ENCODE data around the gene MGAT3. TPM values are rescaled to one million over a fixed set of nuclear protein-coding genes. Genes with fewer than 3 reads are reported as not detected.
A peak's percentile ranks its signal among the peaks of the same experiment; 100 is the strongest.

Gene MGAT3
- total RNA-seq, 1 donor from 2014 or later, result 3.2 TPM

DNA sequence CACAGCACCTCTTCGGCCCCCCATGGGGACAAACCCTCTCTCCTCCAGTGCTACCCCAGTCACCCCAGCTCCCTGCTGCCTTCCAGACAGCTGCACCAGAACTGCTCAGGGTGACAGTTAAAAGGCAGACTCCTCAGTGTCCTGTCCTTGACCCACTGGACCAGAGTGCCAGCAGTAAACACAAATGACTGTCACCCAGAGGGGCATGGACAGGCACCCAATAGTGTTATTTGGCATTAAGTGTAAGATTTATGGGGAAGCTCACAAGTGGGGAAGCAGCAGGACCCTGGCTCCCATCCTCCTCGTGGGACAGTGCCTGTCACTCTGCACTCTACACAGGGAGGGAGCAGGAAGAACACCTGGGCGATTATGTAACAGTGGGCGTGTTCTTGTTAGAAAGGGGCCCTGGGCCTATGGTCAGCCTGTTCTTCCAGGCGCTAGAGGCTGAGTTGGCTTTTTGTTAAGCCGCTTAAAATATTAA lies 70.7 kb downstream of the MGAT3 start:
- DNase-seq, result no peak
- Histone ChIP-seq H3K36me3 (peaks cover 42% of the 10 kb centered on the region), H3K9me3 (replicated peaks) (no peaks in the 10 kb centered on the region), H3K27me3 (ENCODE audit: low read depth) (no peaks in the 10 kb centered on the region), H3K4me3 (no peak overlapping the region), H3K27ac (replicated peaks) (peak overlapping the region; percentile 50), H3K4me1 (peaks cover 86% of the 10 kb centered on the region)
- intact Hi-C loops (cut with micrococcal nuclease), result no loop called here
- no peak for TF ChIP-seq CTCF (IDR thresholded peaks at IDR 0.05; ENCODE audit: borderline replicate concordance)

- intact Hi-C loops (cut with micrococcal nuclease), result no loop called here
- Histone ChIP-seq H3K36me3 (peaks cover 36% of the 10 kb centered on the region), H3K4me1 (peaks cover 80% of the 10 kb centered on the region), H3K27ac (replicated peaks) (peak overlapping the region; percentile 50), H3K27me3 (ENCODE audit: low read depth) (no peaks in the 10 kb centered on the region), H3K4me3 (peak overlapping the region; percentile 51), H3K9me3 (replicated peaks) (no peaks in the 10 kb centered on the region)
- DNase-seq, result no peak
- no peak for TF ChIP-seq CTCF (IDR thresholded peaks at IDR 0.05; ENCODE audit: borderline replicate concordance)
These were observed 71.4 kb downstream of the MGAT3 start for GRCh38 chr22:39528080-39528661.

GRCh38 chr22:39528681-39529486 lies 72.1 kb downstream of the MGAT3 start:
- H3K27ac ChIP-seq (replicated peaks), result peak overlapping the region; percentile 50
- peak; percentile 90 for DNase-seq
- H3K36me3 ChIP-seq, result peaks cover 29% of the 10 kb centered on the region
- H3K4me3 ChIP-seq, result peak overlapping the region; percentile 51
- peak; percentile 98 for TF ChIP-seq CTCF (IDR thresholded peaks at IDR 0.05; ENCODE audit: borderline replicate concordance)
- H3K9me3 ChIP-seq (replicated peaks), result no peaks in the 10 kb centered on the region
- no peaks in the 10 kb centered on the region for H3K27me3 ChIP-seq (ENCODE audit: low read depth)
- H3K4me1 ChIP-seq, result peaks cover 75% of the 10 kb centered on the region
- intact Hi-C loops (cut with micrococcal nuclease), result no loop called here

- TF ChIP-seq CTCF (IDR thresholded peaks at IDR 0.05; ENCODE audit: borderline replicate concordance), result peak; percentile 36
- peak overlapping the region; percentile 50 for H3K27ac ChIP-seq (replicated peaks)
- H3K9me3 ChIP-seq (replicated peaks), result no peaks in the 10 kb centered on the region
- DNase-seq, result no peak
- no peaks in the 10 kb centered on the region for H3K27me3 ChIP-seq (ENCODE audit: low read depth)
- peaks cover 23% of the 10 kb centered on the region for H3K36me3 ChIP-seq
- peaks cover 71% of the 10 kb centered on the region for H3K4me1 ChIP-seq
- intact Hi-C loops (cut with micrococcal nuclease), result no loop called here
- H3K4me3 ChIP-seq, result peak overlapping the region; percentile 51
These were observed 72.7 kb downstream of the MGAT3 start for GRCh38 chr22:39529487-39529851.

- Histone ChIP-seq H3K4me1 (peaks cover 71% of the 10 kb centered on the region), H3K36me3 (peaks cover 17% of the 10 kb centered on the region), H3K27me3 (ENCODE audit: low read depth) (no peaks in the 10 kb centered on the region), H3K9me3 (replicated peaks) (no peaks in the 10 kb centered on the region), H3K4me3 (no peak overlapping the region), H3K27ac (replicated peaks) (no peak overlapping the region)
- no peak for DNase-seq
- intact Hi-C loops (cut with micrococcal nuclease), result no loop called here
- no peak for TF ChIP-seq CTCF (IDR thresholded peaks at IDR 0.05; ENCODE audit: borderline replicate concordance)
These were observed 73.3 kb downstream of the MGAT3 start for GRCh38 chr22:39530116-39530515.

Measured in left ventricle myocardium inferior (tissue), 1 donor.